GM18520 (cell line): ENCODE results near the gene MRM1.
"Not testable (repeated sequence)": the region's sequence is repeated elsewhere in the genome, so short reads cannot be mapped to it uniquely, and the experiment has no call there.

Experiments used
- ATAC-seq: cut with Tn5 transposase; IDR thresholded peaks from one replicate; pipeline ENCODE4 v1.9.1; 2021; ENCODE audit not compliant: unreplicated experiment

Gene MRM1

DNA sequence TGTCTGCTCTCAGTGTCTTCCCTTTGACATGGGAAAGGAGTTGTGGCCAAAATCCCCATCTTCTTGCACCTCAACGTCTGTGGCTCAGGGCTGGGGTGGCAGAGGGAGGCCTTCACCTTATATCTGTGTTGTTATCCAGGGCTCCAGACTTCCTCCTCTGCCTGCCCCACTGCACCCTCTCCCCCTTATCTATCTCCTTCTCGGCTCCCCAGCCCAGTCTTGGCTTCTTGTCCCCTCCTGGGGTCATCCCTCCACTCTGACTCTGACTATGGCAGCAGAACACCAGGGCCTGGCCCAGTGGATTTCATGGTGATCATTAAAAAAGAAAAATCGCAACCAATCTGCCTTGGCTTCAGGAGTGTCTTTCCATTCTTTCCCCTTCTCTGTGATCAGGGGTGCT is 918 bp upstream of the MRM1 start:
- ATAC-seq, result no peak

DNA sequence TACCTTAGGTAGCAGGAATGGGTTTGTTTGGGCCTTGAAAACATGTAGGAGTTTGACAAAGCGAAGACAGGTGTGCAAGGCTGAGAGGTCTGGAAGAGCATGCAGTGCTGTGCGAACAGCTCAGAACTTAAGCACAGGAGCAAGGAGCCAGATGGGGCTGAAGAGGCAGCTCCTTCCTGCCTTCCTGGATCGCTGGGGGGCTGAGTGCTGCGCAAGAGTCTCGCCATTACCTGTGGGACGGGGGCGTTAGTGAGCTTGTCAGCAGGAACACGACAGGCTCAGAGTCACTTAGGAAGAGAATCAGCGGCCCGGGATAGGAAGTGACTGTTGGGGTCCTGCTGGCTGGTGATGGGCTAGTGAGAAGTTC is 464 bp upstream of the MRM1 start:
- no peak for ATAC-seq

DNA sequence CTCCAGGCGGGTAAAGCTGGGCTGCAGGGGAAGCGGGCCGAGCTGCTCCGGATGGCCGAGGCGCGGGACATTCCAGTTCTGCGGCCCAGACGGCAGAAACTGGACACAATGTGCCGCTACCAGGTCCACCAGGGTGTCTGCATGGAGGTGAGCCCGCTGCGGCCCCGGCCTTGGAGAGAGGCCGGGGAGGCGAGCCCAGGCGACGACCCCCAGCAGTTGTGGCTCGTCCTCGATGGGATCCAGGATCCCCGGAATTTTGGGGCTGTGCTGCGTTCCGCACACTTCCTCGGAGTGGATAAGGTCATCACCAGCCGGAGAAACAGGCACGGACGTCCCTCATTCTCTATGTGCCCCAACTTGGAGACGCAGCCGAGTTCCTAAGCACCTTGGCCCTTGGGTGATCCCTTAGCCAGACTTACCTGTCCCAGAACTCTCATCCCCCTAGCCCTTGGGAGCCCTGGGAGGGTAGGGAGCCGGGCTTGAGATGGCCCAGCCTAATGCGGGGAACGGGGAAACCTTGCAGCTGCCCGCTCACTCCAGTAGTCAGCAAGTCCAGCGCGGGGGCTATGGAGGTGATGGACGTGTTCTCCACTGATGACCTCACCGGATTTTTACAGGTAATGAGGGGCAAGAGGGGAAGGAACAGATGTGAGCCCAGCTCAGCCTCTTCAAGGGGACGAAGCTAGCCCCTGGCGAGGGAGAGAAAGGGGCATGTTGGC is 806 bp downstream of the MRM1 start:
- no peak for ATAC-seq

DNA sequence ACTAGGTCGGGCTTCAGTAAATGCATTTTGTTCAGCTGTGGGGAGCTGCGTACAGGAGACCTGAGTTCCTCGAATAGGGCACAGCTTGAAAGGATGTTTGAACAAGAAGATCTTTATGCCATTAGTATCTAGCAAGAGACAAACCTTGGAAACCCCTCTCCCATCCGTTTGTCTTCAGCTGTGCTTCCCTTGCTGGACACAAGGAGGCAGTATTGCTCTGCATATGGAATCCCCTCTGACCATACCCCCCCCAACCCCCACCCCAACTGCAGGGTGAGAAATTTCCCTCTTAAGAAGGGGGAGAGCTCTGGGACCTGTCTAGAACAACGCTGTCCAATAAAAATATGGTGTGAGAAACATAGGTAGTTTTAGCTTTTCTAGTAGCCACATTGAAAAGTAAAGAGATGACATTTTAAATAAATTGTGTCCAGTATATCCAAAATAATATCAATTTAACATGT is 1.6 kb downstream of the MRM1 start:
- ATAC-seq, result no peak

DNA sequence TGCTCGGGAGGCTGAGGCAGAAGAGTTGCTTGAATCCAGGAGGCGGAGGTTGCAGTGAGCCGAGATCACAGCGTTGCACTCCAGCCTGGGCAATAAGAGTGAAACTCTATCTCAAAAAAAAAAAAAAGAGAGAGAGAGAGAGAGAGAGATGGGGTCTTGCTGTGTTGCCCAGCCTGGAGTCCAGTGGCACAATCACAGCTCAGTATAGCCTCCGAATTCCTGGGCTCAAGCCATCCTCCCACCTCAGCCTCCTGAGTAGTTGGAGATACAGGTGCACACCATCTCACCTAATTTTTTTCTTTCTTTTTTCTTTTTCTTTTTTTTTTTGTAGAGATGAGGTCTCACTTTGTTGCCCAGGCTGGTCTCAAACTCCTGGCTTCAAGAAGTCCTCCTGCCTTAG is 3.6 kb downstream of the MRM1 start:
- ATAC-seq, result not testable (repeated sequence)

DNA sequence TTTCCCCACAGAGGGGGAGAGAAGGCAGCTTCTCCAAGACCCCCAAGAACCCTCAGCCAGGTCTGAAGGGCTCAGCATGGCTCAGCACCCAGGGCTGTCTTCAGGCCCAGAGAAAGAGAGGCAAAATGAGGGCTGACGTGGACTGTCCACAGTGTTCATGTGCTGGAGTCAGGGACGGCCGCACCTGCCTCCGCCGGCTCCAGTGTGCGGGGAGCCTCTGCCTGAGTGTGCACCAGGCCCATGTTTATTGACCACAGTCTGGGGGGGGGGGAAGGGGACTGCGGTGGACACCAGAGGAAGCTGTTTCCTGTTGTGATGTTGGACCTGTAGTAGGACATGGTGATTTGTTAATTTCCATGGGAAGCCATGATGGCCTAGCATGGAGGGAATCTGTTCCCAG is 6.9 kb downstream of the MRM1 start:
- no peak for ATAC-seq

DNA sequence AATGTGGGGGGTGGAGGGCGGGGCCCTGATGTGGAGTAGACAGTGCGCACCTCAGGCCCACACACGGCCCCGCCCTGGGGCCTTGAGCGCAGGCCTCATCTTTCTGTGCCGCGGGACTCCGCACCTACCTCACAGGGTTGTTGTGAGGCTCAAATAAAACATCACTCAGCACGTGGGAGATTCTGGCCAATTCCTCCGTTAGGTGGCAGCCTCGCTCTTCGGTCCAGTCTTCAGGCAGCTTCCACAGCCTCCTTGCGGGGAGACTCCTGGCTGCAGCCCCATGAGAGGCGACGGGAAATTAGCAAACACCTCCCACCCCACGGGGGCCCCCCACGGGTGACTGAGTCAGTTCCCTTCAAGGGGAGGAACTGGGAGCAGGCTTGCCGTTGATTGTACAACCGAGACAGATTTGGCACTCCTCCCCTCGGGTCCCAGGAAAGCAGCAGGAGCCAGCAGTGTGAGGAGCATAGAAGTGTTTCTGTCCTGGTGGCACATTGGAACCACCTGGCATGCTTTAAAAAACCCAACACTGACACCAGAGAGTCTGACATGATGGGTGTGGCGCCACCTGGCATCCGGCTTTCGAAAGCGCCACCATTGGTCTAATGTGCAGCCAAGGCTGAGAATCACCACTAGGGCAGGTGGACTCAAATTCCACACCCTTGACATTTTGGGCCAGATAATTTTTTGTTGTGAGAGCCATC is 7.6 kb downstream of the MRM1 start:
- no peak for ATAC-seq

DNA sequence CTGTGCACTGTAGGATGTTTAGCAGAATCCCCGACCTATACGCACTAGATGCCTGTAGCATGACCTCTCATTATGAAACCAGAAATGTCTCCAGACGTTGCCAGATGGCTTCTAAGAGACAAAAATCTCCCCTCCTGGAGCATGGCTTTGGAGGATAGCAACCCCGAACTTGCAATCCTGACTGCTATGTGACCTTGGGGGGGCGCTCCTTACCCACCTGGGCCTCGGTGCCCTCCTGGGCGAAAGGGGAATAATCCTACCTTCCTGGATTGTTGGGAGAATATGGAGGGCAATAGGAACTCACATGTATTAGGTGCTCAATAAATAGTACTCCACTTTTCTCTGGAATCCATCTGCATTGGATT is 8.1 kb downstream of the MRM1 start:
- ATAC-seq, result no peak

DNA sequence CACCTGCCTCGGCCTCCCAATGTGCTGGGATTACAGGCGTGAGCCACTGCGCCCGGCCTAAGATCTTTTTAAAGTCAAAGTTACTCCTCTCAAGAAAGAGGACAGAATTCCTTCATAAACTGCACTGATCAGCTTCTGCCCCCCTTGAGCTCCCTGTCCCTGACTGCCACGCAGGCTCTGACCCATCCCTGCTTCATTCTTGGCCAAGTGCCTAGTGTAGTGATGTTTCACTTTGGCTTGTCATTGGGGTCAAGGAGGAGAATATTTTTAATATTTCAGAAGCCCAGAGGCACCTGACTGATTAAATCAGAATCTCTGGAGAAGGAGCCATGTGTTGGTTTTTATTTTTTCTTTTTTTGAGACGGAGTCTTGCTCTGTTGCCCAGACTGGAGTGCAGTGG is 9.1 kb downstream of the MRM1 start:
- no peak for ATAC-seq

DNA sequence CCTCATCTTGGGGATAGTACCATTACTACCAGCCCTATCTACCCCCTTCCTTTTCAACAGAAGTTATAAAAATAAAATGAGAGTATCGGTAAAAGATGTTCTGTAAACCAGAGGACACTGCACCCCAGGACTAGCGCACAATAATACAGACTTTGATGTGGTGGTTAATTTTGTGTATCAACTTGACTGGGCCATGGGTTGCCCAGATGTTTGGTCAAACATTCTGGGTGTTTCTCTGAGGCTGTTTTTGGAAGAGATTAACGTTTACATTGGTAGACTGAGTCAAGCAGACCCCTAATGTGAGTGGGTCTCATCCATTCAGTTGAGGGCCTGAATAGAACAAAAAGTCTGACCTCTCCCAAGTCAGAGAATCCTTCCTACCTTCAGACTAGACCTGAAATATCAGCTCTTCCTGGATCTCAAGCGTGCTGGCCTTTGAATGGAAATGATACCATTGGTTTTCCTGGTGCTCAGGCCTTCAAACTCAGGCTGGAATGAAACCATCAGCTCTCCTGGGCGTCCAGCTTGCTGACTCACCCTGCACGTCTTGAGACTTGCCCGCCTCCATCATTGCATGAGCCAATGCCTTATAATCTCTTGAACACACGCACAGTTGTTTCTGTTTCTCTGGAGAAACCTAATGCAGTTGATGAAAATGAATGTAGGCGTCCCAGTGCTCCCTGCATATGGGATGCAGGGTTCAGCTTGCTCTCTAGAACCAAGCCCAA is 10.1 kb downstream of the MRM1 start:
- no peak for ATAC-seq

DNA sequence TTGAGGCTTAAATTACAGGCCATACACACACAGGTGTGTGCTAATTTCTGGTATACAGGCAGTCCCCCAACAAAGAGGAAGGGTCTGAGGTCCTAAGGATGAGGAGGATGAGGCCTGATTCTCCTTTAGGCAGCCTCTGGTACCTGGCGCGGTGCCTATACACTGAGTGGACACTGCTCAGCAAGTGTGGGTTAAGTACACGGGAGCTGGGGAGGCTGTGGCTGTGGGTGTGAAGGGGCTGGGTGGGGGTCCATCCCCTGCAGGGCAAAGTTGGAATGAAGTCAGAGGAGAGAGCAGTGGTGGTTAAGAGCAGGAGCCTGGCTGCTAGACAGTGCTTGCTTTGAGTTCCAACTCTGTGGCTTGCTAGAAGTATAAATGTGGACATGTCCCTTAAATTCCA is 10.9 kb downstream of the MRM1 start:
- ATAC-seq, result no peak

DNA sequence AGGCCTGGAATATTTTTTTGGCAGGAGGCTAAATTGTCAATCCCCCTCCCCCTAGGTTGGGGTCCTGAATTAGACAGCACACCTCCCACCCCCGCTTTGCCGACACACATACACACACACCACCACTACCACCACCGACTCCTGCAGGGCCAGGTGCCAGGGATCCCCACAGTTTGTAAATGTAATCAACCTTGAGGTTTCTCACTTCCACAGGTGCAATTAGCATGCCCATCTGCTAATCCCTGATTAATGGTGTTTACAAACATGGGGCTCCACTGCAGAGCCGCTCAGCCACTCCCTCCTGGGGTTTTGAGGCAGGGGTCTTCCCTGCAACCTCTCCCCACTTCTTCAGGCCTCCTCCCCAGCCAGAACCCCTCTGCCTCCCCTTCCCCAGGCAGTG is 11.8 kb downstream of the MRM1 start:
- ATAC-seq, result no peak

DNA sequence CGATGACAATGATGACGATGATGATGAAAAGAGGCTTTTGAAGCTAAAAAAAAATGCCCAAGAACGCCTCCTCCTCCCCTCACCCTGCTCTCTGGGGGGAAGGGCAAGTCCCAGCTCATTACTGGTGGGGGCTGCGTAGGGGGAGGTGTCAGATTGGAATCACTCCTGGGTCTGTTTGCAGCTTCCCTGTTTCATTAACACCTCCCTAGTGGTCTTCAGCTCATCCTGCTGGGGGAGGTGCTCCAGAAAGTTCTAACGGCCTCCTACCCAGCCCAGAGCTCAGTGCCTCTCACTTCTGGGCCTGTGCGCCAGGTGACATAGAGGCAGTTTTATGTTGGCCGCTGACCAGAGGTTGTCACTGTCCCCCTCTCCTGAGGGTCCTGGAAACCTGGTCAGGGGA is 12.7 kb downstream of the MRM1 start:
- no peak for ATAC-seq

DNA sequence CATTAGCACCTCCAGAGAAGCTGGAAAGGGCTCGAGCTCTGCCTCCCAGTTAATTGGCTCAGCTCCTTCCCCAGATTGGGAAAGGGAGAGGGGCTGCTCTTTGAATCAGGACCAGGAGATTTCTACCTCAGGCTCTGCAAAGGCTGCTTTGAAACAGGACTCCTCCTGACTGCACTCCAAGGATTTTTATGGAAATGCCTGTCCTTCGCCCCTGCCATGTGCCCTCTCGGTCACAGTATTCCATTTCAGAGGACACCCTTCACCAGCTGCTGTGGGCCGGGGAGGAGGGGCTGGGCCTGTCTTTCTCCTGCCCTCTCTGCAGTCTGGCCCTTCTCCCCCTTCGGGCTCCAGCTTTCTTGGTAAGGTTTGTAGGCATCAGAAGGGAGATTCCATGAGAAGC is 13.6 kb downstream of the MRM1 start:
- no peak for ATAC-seq

DNA sequence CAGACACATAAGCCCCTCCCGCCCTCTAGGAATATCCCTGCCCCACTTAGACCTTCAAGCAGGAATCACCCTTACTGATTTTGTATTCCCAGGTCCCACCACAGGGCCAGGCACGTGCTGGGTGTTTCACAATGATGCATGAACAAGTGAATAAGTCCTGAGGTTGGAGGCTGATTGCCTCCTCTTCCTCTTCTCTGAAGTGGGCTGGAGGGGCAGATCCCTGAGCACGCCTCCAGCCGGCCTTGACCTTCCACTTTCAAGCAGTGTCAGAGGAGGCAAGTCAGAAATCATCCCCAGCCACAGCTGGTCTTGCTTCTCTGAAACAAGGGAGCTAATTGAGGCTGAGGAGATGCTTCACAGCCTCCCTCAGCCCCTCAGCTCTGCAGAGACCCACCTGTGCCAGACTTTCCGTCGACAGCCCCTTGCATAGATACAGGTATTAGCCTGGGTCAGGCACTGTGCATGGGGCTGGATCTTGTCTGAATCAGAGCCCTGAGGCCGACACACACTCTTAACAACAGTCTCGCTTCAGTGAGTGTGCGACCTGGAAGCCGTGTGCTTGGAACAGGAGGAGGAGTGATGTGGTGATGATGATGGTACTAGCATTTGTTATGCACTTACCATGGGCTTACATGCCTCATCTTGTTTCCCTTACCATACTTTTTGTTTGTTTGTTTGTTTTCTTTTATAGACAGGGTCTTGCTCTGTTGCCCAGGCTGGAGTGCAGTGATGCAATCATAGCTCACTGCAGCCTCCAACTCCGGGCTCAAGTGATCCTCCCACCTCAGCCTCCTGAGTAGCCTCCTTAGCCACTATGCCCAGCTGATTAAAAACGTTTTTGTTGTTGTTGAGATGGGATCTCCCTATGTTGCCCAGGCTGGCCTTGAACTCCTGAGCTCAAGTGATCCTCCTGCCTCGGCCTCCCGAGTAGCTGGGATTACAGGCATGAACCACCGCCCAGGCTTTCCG is 15.0 kb downstream of the MRM1 start:
- no peak for ATAC-seq

DNA sequence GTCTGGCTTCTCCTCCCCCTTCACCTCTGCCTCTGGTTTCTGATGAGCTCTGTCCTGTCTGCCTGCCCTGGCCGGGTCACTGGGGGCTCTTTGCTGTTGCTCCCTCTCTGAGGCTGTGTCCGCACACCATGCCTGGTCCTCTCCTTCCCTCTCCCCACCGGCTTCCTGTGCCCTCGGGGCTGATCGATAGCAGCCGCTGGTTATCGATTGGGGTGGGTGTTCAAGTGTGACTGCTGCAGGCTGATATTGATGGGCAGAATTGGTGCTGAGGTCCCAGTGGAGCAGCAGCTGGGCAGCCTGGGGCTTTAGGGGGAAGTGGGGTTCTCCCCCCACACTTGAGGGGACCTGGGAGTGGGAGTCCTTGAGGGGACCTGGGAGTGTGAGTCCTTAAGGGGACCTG is 16.4 kb downstream of the MRM1 start:
- ATAC-seq, result no peak

DNA sequence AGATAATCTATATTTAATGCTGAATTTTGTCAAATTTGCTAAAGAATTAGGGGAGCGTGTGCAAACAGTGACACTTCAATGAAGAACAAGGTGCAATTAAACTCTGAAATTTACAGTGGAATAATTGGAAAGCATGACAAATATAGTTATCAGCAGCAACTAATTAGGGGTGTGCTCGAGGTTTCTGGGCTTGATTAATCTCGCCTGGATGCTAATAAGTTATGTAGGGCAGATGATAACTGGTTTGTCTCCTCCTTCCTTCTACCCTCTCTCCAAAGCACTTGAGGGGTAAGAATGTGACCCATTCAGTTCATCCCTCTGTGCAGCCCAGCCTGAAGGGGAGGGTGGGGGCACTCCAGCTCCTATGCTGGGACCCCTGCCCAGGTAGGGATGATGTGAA is 21.9 kb downstream of the MRM1 start:
- no peak for ATAC-seq

DNA sequence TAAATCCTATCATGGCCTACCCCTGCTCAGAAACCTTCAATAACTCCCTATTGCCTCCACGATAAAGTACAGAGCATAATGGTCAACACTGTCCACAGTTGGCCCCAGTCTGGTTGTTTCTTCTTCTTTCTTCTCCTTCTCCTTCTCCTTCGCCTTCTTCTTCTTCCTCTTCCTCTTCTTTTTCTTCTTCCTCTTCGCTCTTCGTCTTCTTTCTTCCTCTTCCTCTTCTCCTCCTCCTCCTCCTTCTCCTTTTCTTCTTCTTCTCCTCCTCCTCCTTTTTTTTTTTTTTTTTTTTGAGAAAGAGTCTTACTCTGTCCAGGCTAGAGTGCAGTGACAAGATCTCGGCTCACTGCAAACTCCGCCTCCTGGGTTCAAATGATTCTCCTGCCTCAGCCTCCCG is 23.8 kb downstream of the MRM1 start:
- ATAC-seq, result no peak

DNA sequence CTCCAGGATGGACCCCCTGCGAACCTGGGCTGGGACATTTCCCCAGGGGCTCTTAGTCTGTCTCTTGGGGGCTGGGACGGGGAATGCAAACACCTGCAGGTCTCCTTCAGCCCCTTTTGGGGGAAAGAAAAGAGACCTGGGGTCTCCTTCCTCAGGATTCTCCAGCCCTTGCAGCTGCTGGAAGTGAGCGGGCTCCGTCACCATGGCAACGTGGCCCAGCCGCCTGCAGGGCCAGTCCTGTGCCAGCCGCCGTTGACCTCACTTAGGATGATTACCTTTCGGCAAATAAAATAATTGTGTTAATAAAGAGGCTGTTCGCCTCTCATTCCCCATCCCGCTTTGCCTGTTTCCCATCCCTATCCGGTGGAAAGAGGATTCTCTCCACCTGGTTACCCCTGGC is 25.7 kb downstream of the MRM1 start:
- no peak for ATAC-seq

DNA sequence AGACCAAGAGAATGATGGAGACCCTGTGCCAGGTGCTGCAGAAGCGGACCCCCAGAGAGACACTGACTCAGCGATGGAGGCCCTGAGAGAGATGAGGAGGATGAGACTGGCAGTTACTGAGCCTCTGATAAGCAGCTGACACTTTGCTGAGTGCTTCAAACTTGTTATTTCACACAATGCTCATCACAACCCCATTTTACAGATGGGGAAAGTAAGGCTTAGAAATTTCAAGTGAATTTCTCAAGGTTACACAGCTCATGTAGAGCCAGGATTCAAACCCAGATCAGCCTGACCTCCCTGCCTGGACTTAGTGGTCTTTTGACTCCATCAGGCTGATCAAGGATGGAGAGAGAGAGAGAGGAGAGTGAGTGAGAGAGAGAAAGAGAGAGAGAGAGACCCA is 27.2 kb downstream of the MRM1 start:
- no peak for ATAC-seq

DNA sequence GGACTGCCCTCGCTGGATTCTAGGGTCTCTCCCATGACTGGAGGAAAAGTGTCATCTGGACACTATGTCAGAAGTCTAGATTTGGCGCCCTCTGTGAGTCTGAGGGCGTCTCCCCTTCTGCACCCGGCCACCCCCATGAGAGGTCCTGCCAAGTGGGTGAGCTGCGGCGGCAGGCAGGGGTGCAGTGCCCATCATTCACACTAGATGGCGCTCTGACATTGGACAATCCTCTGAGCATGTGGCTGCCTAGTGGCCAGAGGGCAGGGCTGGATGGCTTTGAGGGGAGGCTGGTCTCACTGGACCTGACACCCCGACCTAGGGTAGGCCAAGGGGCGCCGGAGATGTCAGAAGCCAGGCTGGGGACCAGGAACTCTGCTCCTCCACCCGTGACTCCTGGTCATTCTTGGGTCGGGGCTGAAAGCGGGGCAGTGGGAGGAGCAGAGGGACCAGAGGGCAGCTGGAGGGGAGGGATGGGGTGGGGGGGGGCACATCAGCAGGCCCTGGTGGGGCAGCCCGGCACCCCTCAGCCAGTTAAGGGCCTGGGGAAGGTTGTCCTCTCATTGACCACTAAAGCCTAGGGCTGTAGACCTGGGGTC is 28.0 kb downstream of the MRM1 start:
- no peak for ATAC-seq
